Anterior cingulate cortex (tissue), 58 donors: ENCODE results near the gene DNASE1L1.
A peak's percentile ranks its signal among the peaks of the same experiment; 100 is the strongest.

Experiments used
- DNase-seq, 58 donors: peaks; one replicate each; lab custom pipeline; 2025; lab: John Stamatoyannopoulos, UW

DNASE1L1 gene

DNA sequence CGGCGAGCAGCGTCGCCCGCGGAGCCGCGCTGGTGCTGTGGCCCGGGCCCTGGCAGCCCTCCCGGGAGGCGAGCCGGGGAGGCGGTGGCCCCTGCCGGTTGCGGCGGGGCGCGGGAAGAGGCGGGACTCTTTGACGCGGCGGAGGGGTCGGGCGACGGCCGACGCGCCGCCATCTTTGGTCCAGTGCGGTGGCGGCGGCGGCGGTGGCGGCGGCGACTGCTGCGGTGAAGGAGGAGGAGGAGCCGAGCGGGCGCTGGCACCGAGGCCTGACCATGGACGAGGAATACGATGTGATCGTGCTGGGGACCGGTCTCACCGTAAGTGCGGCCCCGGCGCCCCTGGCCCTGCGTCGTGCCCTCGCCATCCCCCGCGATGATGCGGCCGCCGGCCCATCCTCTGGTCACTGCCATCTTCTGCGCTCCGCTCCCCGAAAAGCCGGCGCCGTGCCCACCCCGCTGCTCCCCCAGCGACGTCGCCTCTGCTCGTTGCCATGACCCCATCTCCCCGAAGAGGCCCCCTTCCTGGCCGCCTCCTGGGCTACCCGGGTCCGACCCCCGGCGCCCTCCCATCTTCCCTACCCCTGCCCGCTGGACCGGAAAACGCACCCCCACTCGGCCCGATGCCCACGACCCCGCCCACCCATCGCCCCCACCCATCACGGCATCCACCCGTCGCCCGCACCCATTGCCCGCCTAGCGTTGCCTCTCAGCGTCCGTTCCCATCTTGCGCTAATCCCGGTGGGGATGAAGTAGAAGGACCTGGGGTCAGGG is 28.1 kb upstream of the DNASE1L1 start, which contains the start of gene GDI1:
TSS of gene GDI1 (plus strand) at position 172 of the 770 bp plus-strand sequence. CDS start at position 273, 101 bp downstream.
- peak in 33 of 58 donors; percentile 3 to 59 (median 27) for DNase-seq

DNA sequence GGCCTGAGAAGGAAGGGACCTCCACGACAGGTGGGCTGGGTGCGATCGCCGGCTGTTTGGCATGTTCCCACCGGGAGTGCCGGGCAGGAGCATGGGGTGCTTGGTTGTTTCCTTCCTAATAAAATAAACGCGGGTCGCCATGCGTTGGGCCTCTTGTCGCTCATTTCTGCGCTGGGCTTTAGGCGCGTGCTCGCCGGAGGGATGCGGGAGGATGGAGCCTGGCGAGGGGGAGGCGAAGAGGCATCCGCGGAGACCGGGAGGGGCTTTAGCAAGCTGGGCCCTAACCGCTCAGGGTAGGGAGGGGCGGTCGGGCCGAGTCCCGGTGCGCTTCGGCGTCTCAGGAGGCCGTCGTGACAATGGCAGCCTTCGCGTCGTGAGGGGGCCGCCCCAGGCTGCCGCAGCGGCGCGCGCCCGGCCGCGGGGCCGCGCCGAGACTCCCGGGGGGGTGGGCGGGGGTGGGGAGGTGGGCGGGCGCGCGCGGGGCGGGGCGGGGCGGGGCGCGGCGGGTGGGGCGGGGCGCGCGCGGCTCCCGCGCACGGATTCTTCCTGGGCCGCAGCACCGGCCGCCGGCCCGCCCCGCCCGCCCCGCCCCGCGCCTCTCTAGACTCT is 27.4 kb upstream of the DNASE1L1 start:
- peak in 26 of 58 donors; percentile 3 to 51 (median 24) for DNase-seq

DNA sequence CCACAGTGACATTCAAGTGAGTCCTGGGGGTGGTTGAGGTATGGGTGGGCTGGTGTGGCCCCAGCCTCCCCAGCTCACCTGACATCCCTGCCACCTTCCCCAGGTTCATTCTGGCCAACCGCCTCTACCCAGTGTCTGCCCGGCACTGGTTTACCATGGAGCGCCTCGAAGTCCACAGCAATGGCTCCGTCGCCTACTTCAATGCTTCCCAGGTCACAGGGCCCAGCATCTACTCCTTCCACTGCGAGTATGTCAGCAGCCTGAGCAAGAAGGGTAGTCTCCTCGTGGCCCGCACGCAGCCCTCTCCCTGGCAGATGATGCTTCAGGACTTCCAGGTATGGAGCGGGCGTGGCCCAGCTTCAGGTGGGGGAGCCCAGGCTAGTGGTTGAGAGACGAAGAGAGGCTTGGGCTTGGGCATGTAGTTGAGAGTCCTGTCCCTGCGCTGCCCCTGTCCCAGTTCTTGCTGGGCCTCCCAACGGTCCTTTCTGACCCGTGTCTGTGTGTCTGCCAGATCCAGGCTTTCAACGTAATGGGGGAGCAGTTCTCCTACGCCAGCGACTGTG is 26.2 kb upstream of the DNASE1L1 start:
- no peak for DNase-seq

DNA sequence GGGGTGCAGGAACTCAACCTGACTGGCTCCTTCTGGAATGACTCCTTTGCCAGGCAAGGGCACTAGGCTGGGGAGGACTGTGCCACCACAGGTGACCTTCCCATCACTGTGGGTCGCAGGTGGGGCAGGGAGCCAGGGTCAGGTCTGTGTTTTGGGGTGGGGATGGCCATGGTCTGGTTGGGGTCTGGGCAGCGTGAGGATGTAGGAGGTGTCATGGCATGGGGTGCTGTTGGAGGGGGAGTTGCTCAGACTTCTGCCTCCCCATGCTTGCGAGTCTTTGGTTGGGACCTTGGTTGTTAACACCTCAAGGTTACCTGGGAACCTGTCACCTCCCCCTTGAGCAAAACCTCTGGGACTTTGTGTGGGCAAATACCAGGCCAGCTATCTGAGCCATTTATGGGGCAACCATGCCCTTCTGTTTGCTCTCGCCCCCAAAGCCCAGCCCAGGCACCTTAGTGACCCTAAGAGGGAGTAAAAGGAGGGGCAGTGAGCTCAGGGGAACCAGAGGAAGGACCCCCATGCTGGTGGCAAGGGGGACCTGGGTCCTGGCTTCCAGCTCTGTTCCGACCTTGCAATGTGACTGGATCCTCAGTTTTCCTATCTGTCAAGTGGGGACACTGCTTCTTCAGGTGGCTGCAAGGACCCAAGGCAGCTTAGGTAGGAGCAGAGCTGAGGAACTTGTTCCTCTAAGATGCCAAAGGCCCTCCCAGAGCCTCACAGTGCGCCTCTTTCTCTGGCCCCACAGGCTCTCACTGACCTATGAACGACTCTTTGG is 25.5 kb upstream of the DNASE1L1 start:
- no peak for DNase-seq

DNA sequence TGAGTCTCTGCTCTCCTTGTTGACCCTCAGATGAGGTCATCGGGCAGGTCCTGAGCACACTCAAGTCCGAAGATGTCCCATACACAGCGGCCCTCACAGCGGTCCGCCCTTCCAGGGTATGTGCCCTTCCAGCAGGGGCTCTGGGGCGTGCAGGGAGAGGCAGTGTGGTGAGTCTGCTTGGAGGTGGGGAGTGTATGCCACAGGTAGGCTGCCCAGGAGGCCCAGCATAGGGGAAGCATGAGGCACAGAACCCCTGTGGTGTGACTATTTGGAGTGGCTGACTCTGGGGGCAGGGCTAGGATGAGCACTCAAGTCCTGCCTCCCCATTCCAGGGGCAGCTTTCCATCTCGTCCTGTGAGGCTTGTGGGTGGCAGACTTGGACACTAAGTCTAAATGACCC is 24.6 kb upstream of the DNASE1L1 start:
- no peak for DNase-seq

DNA sequence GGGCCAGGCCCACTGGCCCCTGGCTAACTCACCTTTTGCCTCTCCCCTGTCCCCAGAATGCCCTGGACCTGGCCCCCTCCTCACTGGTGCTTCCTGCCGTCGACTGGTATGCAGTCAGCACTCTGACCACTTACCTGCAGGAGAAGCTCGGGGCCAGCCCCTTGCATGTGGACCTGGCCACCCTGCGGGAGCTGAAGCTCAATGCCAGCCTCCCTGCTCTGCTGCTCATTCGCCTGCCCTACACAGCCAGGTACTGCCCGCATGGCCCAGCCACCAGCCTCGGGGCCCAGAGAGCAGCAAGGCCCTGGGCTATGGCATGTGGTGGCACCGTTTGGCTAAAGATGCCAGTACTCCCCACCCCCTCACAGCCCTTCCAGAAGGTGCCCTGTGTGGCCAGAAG is 23.2 kb upstream of the DNASE1L1 start:
- DNase-seq: no peak

DNA sequence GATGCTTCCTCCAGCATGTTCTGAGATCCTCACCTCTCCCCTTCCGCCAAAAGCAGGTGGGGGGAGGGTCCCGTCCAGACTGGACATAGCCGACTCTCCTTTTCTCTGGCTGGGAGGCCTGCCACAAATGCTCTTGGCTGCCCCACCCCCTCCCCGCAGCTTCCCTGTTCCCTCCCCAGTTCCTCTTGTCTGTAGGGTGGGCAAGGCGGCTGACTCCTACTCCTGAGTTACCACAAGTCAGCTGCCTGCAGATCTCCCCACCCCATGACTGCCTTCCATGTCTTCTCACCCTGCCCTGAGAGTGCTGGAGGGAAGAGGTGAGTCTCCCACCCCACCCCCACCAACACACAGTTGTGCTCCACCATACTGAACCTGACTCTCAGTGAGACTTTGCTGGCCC is 22.3 kb upstream of the DNASE1L1 start:
- peak in 5 of 58 donors; percentile 0 to 17 (median 15) for DNase-seq

DNA sequence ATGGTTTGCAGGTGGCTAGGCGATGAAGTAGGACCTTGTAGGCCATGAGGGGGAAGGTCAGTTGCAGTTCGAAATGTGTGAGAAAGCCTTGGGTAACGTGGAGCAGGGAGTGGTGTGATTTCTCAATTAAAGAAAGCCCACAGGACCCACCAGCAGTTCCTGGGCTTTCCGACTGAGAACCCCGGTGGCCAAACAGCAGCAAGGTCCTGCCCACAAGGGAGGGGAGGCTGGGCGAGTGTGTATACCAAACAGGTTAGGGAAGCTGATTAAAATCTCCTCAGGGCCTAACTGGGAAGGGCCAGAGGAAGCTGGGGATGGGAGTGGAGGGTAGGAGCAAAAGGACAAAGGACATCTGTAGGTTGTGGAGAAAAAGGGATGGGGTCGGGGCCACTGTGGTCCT is 21.9 kb upstream of the DNASE1L1 start:
- DNase-seq: no peak

DNA sequence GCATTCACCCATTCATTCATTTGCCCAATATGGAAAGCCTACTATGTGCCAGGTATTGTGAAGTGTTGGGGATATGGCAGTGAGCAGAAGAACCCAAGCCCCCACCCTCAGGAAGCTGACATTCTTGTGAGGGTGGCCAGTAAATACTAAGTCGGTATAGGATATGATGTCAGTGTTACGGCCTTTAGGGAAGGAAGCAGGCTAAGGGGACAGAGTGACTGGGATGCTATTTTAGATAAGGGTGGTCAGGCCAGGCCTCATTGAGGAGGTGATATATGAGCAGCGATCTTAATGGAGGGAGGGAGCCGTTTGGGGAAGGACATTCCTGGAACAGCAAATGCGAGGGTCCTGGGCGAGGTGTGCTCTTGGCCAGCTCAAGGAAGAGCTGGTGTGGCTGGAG is 21.4 kb upstream of the DNASE1L1 start:
- DNase-seq: no peak

DNA sequence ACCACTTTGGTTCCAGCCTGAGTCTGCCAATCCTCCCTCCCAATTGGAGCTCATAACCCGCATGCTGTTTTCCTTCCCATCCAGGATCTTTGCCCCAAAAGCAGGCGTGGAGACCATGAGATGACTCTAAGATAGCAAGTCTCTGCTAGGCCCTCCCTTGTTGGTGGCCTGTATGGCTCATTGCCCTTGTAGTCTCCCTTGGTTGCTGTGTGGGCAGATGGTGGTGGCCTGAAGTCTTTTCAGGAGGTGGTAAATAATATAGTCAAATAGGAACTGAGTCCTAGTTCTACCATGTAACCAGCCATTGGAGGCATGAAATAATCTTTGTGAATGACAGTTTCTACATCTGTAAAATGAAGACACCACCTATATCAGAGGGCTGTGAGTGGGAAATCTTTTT is 20.7 kb upstream of the DNASE1L1 start:
- no peak for DNase-seq

DNA sequence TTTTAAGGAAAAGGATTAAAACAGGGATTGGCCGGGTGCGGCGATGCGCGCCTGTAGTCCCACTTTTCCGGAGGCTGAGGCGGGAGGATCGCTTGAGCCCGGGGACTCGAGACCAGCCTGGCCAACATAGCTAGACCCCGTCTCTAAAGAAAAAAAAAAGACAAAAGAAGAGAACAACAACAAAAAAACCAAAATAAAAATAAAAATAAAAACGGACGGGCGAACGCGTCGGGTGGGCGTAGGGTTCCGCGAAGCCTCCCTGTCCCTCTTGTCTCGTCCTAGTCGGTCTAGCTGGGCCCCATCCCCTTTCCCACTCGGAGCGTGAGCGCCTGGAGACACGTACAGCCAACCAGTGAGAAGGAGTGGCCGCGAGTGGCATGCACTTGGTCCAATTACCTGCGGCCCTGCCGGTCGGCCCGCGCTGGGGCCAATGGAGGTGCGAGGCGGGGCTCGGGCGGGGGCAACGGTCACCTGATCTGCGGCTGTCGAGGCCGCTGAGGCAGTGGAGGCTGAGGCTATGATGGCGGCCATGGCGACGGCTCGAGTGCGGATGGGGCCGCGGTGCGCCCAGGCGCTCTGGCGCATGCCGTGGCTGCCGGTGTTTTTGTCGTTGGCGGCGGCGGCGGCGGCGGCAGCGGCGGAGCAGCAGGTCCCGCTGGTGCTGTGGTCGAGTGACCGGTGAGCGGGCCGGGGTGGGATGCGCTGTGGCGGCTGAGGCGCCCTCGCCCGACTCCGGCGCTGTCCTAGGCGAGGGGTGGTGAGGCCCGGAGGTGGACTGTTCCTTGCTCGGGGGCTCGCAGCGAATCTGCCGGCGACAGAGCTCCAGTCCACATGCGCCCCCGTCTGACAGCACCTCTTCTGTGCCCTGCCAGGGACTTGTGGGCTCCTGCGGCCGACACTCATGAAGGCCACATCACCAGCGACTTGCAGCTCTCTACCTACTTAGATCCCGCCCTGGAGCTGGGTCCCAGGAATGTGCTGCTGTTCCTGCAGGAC is 19.4 kb upstream of the DNASE1L1 start, which contains the start of gene ATP6AP1:
TSS of gene ATP6AP1 (plus strand) at position 502 of the 996 bp plus-strand sequence. CDS start at position 518, 16 bp downstream.
- peak; percentile 32 to 93 (median 84) for DNase-seq

DNA sequence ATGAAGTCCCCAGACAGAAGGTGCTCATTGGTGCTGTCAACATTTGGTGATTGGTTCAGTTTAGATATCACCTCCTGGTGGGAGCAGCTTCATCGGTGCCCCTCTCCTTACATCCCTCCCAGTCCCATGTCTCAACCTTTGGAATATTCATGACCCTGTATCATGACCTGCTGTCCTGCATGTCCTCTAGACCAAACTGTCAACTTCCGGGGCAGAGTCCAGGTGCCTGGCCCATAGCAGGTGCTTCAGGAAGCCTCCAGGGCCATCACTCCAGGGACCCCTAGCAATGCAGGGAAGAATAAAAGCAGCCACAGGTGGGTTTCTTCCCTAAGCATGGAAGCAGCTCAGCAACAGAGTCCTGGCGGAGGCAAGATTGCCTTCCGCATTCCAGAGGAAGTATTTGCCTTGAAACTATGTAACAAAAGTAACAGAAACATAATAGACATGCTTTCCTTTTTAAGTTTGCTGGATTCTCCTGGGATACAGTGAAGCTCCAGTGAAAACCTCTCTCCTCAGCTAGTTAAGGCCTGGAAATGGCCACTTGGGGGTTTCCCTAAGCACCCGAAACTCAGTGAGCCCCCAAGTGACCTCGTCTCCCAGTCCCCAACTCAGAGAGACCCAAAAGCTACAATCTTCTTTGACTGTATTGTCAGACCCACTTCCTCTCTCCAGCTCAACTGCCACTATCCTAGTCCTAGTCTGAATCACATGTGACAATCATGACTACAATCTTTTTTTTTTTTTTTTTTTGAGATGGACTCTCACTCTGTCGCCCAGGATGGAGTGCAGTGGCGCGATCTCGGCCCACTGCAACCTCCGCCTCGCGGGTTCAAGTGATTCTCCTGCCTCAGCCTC is 18.1 kb upstream of the DNASE1L1 start:
- no peak for DNase-seq

DNA sequence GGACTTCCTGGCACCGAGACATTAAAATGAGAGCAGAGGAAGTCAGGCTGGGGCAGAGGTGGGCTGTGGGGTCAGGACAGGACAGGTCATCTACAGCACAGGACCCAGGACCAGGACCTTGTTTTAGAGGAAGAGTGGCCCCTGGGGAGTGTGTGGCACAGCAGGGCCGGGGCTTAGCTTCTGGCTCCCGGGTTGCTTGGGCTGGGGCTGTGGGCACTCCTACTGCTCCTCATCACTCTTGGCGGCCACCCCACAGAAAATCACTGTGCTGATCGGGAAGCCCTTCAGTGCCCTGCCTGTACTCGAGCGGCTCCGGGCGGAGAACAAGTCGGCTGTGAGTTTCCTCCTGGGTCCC is 11.3 kb upstream of the DNASE1L1 start:
- no peak for DNase-seq

DNA sequence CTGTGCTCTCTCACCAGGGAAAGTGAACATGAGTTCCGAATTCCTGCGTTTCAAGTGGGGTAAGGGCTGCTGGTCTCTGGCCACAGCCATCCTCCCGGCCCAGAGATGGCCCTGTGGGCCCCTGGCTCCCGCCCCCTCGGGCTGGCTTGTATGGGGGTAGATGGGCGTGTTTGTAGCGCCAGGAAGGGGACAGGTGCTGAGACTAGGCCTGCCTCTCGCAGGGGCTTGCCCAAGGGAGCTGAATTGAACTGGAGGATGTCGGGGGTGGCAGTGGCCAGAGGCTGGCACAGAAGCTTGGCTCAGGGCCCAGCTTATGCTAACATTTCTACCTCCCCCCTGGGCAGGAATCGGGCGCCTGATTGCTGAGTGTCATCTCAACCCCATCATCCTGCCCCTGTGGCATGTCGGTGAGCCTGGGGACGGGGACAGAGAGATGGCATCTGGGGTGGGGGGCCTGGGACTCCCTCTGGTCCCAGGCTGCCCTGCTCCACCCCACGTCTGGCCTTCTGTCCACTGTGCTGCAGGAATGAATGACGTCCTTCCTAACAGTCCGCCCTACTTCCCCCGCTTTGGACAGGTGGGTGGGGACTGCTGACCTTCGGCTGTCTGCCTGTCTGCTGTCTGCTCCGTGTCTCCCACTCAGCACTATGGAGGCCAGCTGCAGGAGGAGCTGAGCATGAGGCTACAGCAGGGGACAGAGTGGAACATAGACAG is 10.8 kb upstream of the DNASE1L1 start:
- no peak for DNase-seq

DNA sequence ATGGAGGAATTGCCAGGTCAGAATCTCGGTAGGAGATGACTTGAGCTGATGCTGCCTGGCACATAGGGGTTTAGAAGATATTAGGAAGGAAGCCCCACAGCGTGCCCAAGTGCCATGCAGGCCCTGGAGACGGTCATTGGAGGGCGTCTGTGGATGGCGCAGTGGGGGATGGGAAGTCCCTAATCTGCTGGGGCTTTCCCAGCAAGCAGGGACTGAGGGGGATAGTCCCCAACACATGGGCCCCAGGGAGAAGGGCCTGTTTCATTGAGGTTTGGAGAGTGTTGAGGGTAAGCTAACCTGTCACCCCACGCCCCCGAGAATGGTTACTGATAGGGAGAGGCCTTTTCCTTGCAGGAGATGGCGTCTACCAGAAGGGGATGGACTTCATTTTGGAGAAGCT is 10.1 kb upstream of the DNASE1L1 start:
- no peak for DNase-seq

DNA sequence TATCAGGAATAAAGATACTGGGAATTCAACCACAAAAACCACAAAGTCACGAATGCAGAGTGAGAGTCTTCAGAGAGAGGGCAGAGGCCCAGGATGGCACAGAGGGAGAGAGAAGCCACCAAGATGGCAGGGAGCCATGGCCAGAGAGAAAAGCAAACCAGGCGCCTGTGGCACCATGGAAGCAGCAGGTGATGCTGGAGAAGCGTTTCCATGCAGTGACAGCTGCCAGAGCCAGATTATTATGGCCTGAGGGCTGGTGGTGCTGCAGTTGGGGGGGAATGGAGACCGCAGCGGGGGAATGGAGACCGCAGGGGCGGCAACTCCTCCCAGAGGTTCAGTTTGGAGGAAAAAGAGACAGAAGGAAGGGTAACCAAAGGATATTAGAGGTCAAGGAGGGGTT is 8.1 kb upstream of the DNASE1L1 start:
- DNase-seq: no peak

DNA sequence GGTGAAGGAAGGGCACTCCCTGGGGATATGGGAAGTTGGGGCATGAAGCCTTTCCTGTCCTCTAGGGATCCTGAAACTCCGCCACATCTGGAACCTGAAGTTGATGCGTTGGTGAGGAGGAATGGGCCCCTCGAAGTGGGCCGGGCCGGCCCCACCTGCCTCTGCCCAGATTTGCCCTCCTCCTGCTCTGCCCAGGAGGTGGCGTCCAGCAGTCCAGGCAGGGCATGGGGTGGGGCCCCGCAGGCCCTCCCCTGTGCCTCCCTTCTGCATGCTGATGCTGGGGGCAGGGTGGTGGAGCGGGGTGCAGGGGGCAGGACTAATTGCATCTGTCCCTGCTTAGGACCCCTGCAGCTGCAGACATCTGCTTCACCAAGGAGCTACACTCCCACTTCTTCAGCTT is 4.1 kb upstream of the DNASE1L1 start:
- no peak for DNase-seq

DNA sequence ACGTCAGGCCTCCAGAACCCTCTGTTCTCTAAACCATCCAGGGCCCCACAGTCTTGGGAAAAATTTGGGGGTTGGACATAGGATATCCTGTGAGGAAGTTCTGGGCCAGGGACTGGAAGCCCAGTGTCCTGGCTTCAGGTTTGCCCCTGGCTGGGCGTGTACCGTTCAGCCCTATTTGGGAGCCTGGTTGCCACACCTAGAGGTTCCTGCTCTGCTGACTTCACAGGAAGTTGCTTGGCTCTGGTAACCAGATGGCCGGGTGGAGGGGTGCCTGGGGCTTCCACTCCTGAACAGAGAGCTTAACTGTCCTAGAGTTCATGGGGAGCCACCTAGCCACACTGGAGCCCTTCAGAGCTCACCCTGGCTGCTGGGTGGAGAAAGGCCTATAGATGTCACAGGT is 3.4 kb upstream of the DNASE1L1 start:
- DNase-seq: no peak
